HEK293 (cell line): ENCODE measurements around the gene C1QTNF1.

ENCODE experiments used
- CTCF ChIA-PET: fragments of 350-600 bp; formaldehyde crosslinking; extraction: SDS; loops from one replicate; lab custom pipeline; 2021; ENCODE audit warnings: antibody characterized with exemption; lab: Yijun Ruan, JAX
- POLR2A ChIA-PET: fragments of 300-600 bp; formaldehyde crosslinking; extraction: SDS; loops from one replicate; lab custom pipeline; 2020; ENCODE audit warnings: antibody characterized with exemption, inconsistent platforms; lab: Yijun Ruan, JAX
- H3K27ac ChIP-seq: fragments of 200-500 bp; sonication (Bioruptor generic); 2 replicates; pipeline ENCODE4 v1.5.1; 2014; ENCODE audit warnings: low read depth, low read length, control low read depth, inconsistent platforms; ENCODE audit errors: extremely low read depth
- H3K36me3 ChIP-seq, 2 experiments: fragments of 200-500 bp in 1 of 2; sonication (Bioruptor generic) in 1 of 2; 1 replicate in 1 of 2; 2 replicates in 1 of 2; pipeline ENCODE4 v1.5.1; 2014 to 2017; ENCODE audit warnings: inconsistent platforms in 2 of 2, low read length in 2 of 2; ENCODE audit not compliant: control insufficient read depth in 2 of 2, insufficient read depth in 1 of 2
- H3K4me1 ChIP-seq: fragments of 200-500 bp; sonication (Bioruptor generic); 2 replicates; pipeline ENCODE4 v1.5.1; 2014; ENCODE audit warnings: mild to moderate bottlenecking, low read length, inconsistent platforms; ENCODE audit not compliant: control insufficient read depth, insufficient read depth
- H3K4me3 ChIP-seq: 2 replicates; pipeline ENCODE4 v1.5.1; 2011; ENCODE audit warnings: low read depth, mild to moderate bottlenecking, control low read depth, low read length, moderate library complexity
- H3K9me3 ChIP-seq: fragments of 200-500 bp; sonication (Bioruptor generic); 2 replicates; pipeline ENCODE4 v1.5.1; 2014; ENCODE audit warnings: low read depth, low read length, inconsistent platforms; ENCODE audit not compliant: control insufficient read depth, insufficient read depth
- EGR2 ChIP-seq: fragments of 450-650 bp; formaldehyde crosslinking; IDR thresholded peaks from 2 replicates; pipeline ENCODE4 v1.5.1; 2016; ENCODE audit warnings: low read depth, missing biosample characterization, missing genetic modification characterization
- GLIS2 ChIP-seq: fragments of 450-650 bp; formaldehyde crosslinking; IDR thresholded peaks from 2 replicates; pipeline ENCODE4 v1.5.1; 2016; ENCODE audit warnings: missing biosample characterization, missing genetic modification characterization
- KLF1 ChIP-seq: fragments of 450-650 bp; formaldehyde crosslinking; IDR thresholded peaks from 2 replicates; pipeline ENCODE4 v1.5.1; 2016; ENCODE audit warnings: missing biosample characterization, missing genetic modification characterization
- SCRT1 ChIP-seq: fragments of 450-650 bp; formaldehyde crosslinking; IDR thresholded peaks from 2 replicates; pipeline ENCODE4 v1.5.1; 2016; ENCODE audit warnings: missing biosample characterization, missing genetic modification characterization, borderline replicate concordance
- SCRT2 ChIP-seq: fragments of 450-650 bp; formaldehyde crosslinking; IDR thresholded peaks from 2 replicates; pipeline ENCODE4 v1.5.1; 2016; ENCODE audit warnings: missing biosample characterization, missing genetic modification characterization
- ZFHX2 ChIP-seq: fragments of 450-650 bp; formaldehyde crosslinking; conservative IDR thresholded peaks from 2 replicates; pipeline ENCODE4 v1.5.1; 2016; ENCODE audit warnings: missing biosample characterization, missing genetic modification characterization
- ZFP41 ChIP-seq: fragments of 450-650 bp; formaldehyde crosslinking; IDR thresholded peaks from 2 replicates; pipeline ENCODE4 v1.5.1; 2016; ENCODE audit warnings: missing biosample characterization, missing genetic modification characterization, borderline replicate concordance
- ZNF132 ChIP-seq: fragments of 450-650 bp; formaldehyde crosslinking; IDR thresholded peaks from 2 replicates; pipeline ENCODE4 v1.5.1; 2017; ENCODE audit warnings: missing biosample characterization, missing genetic modification characterization, borderline replicate concordance
- ZNF202 ChIP-seq: fragments of 450-650 bp; formaldehyde crosslinking; IDR thresholded peaks from 2 replicates; pipeline ENCODE4 v1.5.1; 2016; ENCODE audit warnings: missing biosample characterization, missing genetic modification characterization, borderline replicate concordance
- ZNF214 ChIP-seq: fragments of 450-650 bp; formaldehyde crosslinking; IDR thresholded peaks from 2 replicates; pipeline ENCODE4 v1.5.1; 2017; ENCODE audit warnings: missing biosample characterization, mild to moderate bottlenecking, missing genetic modification characterization, borderline replicate concordance
- ZNF24 ChIP-seq: fragments of 450-650 bp; formaldehyde crosslinking; IDR thresholded peaks from 2 replicates; pipeline ENCODE4 v1.5.1; 2016; ENCODE audit warnings: missing biosample characterization, missing genetic modification characterization
- ZNF488 ChIP-seq: fragments of 450-650 bp; formaldehyde crosslinking; IDR thresholded peaks from 2 replicates; pipeline ENCODE4 v1.5.1; 2016; ENCODE audit warnings: missing biosample characterization, missing genetic modification characterization
- ZNF529 ChIP-seq: fragments of 450-650 bp; formaldehyde crosslinking; IDR thresholded peaks from 2 replicates; pipeline ENCODE4 v1.5.1; 2017; ENCODE audit warnings: missing genetic modification characterization, missing biosample characterization; ENCODE audit not compliant: insufficient replicate concordance
- ZNF558 ChIP-seq: fragments of 450-650 bp; formaldehyde crosslinking; IDR thresholded peaks from 2 replicates; pipeline ENCODE4 v1.5.1; 2016; ENCODE audit warnings: missing biosample characterization, missing genetic modification characterization
- ZNF585B ChIP-seq: fragments of 450-650 bp; formaldehyde crosslinking; IDR thresholded peaks from 2 replicates; pipeline ENCODE4 v1.5.1; 2016; ENCODE audit warnings: missing biosample characterization, missing genetic modification characterization
- ZNF600 ChIP-seq: fragments of 450-650 bp; formaldehyde crosslinking; IDR thresholded peaks from 2 replicates; pipeline ENCODE4 v1.5.1; 2016; ENCODE audit warnings: missing biosample characterization, missing genetic modification characterization
- ZNF623 ChIP-seq: fragments of 450-650 bp; formaldehyde crosslinking; IDR thresholded peaks from 2 replicates; pipeline ENCODE4 v1.5.1; 2016; ENCODE audit warnings: missing biosample characterization, missing genetic modification characterization
- ZNF660 ChIP-seq: fragments of 450-650 bp; IDR thresholded peaks from 2 replicates; pipeline ENCODE4 v1.5.1; 2018; ENCODE audit warnings: missing biosample characterization, mild to moderate bottlenecking, missing genetic modification characterization
- ZNF664 ChIP-seq: fragments of 450-650 bp; formaldehyde crosslinking; IDR thresholded peaks from 2 replicates; pipeline ENCODE4 v1.5.1; 2016; ENCODE audit warnings: missing biosample characterization, missing genetic modification characterization
- ZNF76 ChIP-seq: fragments of 450-650 bp; formaldehyde crosslinking; IDR thresholded peaks from 2 replicates; pipeline ENCODE4; 2016; ENCODE audit warnings: low read depth, missing biosample characterization, missing genetic modification characterization, borderline replicate concordance
- ZXDB ChIP-seq: fragments of 450-650 bp; formaldehyde crosslinking; IDR thresholded peaks from 2 replicates; pipeline ENCODE4 v1.5.1; 2016; ENCODE audit warnings: missing biosample characterization, missing genetic modification characterization
- TF ChIP-seq, protein P1 (sequence below): fragments of 450-650 bp; formaldehyde crosslinking; IDR thresholded peaks from 2 replicates; pipeline ENCODE4 v1.5.1; 2016; ENCODE audit warnings: missing biosample characterization, missing genetic modification characterization
- TF ChIP-seq, protein P2 (sequence below): fragments of 450-650 bp; formaldehyde crosslinking; IDR thresholded peaks from 2 replicates; pipeline ENCODE4 v1.5.1; 2016; ENCODE audit warnings: missing biosample characterization, missing genetic modification characterization, borderline replicate concordance

C1QTNF1 gene

GRCh38 chr17:79095345-79096055 is 71.5 kb downstream of the C1QTNF1 start:
- POLR2A ChIA-PET, result interaction anchor here (2.3 kb wide), 1 partner anchor 21 kb away, joined by 8 read pairs; the partner anchor contains the start of gene ENGASE
- CTCF ChIA-PET, result interaction anchor here (0.5 to 15.1 kb wide), 4 partner anchors 8 to 298 kb away, joined by 3 to 346 read pairs (median 8); no protein-coding TSS in a partner anchor
- no peak overlapping the region for H3K4me3 ChIP-seq
- no peaks in the 10 kb centered on the region for H3K9me3 ChIP-seq
- no peak overlapping the region for H3K27ac ChIP-seq
- peak; percentile 75 for TF ChIP-seq ZNF24 (tag by site-specific recombination)
- TF ChIP-seq, protein P1, sequence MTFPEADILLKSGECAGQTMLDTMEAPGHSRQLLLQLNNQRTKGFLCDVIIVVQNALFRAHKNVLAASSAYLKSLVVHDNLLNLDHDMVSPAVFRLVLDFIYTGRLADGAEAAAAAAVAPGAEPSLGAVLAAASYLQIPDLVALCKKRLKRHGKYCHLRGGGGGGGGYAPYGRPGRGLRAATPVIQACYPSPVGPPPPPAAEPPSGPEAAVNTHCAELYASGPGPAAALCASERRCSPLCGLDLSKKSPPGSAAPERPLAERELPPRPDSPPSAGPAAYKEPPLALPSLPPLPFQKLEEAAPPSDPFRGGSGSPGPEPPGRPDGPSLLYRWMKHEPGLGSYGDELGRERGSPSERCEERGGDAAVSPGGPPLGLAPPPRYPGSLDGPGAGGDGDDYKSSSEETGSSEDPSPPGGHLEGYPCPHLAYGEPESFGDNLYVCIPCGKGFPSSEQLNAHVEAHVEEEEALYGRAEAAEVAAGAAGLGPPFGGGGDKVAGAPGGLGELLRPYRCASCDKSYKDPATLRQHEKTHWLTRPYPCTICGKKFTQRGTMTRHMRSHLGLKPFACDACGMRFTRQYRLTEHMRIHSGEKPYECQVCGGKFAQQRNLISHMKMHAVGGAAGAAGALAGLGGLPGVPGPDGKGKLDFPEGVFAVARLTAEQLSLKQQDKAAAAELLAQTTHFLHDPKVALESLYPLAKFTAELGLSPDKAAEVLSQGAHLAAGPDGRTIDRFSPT (tag by site-specific recombination), result no peak
- 0 out of 2 replicates have a peak, but pooled peaks have one; percentile 48 for TF ChIP-seq ZNF600 (tag by site-specific recombination)
- peak; percentile 59 for TF ChIP-seq EGR2
- TF ChIP-seq ZFHX2, result peak; percentile 45; the same call in 1 of the 2 replicates
- peak; percentile 24; the same call in 1 of the 2 replicates for TF ChIP-seq GLIS2 (tag by site-specific recombination)
- TF ChIP-seq ZNF76 (tag by site-specific recombination), result no peak
- peak; percentile 71; the same call in 1 of the 2 replicates for TF ChIP-seq SCRT1 (tag by site-specific recombination)
- TF ChIP-seq KLF1 (tag by site-specific recombination), result 0 out of 2 replicates have a peak, but pooled peaks have one; percentile 32
- TF ChIP-seq SCRT2 (tag by site-specific recombination), result peak; percentile 91
- no peaks in the 10 kb centered on the region for H3K4me1 ChIP-seq
- no peaks in the 10 kb centered on the region for H3K36me3 ChIP-seq

DNA sequence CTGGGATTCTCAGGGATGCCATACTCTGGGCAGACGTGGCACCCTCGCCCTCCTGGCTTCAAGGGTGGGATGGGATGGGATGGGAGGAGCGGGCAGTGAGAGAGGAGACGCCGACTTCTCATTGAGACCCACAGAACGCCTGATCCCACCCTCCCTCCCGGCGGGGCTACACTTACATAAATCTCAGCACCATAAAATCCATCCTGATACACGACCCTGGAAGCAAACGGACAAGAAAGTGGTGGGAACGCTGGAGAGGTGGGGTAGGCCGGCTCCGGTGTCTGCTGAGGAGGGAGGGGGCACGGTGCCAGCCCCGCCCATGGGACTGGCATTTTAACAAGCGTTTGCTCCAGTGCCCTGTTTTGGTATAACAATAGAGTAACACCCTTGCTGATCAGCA is 72.5 kb downstream of the C1QTNF1 start:
- Histone ChIP-seq H3K27ac (no peak overlapping the region), H3K4me3 (no peak overlapping the region), H3K36me3 (no peaks in the 10 kb centered on the region), H3K4me1 (no peaks in the 10 kb centered on the region), H3K9me3 (no peaks in the 10 kb centered on the region)
- TF ChIP-seq ZNF529 (tag by site-specific recombination) (no peak), ZNF132 (tag by site-specific recombination) (no peak), ZNF664 (no peak), ZNF202 (no peak)
- ChIA-PET POLR2A (no interaction called here), CTCF (interaction anchor here (0.6 to 2.3 kb wide), 2 partner anchors 8 to 14 kb away, joined by 4 to 13 read pairs; no protein-coding TSS in a partner anchor)

DNA sequence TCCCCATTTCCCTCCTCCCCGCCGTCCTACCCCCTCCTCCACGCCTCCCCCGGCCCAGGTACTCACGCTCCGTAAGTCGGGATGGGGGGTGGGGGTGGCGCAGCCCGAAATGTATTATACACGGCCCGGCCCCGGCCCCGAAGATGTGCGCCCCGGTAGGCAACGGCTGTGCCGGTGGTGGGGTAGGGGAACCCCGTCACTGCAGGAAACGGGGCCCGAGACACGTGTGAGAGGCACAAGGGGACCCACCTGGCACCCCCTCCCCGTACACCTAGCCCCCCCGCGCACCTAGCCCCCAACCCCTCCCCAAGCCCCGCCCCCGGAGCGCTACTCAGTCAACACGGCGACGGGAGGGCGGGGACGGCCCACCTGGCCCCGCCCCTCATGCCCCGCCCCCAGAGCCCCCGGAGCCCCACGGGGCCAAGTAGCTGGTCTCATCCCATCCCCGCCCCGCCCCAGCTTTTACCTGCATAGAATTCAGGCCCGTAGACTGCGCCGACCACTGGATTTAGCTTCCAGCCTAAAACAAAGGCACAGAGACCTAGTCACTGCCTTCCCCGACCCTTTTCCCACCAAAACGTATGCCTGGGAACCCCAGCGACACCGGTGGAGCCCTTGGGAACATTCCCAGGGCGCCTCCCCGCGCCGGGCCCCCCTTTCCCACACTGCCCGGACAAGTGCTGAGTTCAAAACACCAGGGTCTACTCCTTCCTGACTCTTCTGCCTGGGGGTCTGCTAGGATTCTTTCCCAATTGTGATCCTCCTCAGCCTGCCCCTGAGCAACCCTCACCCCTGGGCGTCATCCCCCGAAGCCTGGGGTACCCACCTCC is 73.5 kb downstream of the C1QTNF1 start:
- H3K4me1 ChIP-seq, result no peaks in the 10 kb centered on the region
- POLR2A ChIA-PET, result interaction anchor here (0.6 kb wide), 1 partner anchor 93 kb away, joined by 8 read pairs; no protein-coding TSS in a partner anchor
- no peak overlapping the region for H3K4me3 ChIP-seq
- H3K27ac ChIP-seq, result no peak overlapping the region
- CTCF ChIA-PET, result interaction anchor here (1.0 to 2.3 kb wide), 3 partner anchors 9 to 294 kb away, joined by 3 to 13 read pairs (median 3); no protein-coding TSS in a partner anchor
- no peaks in the 10 kb centered on the region for H3K36me3 ChIP-seq
- H3K9me3 ChIP-seq, result no peaks in the 10 kb centered on the region
- TF ChIP-seq ZNF623 (tag by site-specific recombination) (no peak), ZFP41 (tag by site-specific recombination) (no peak), ZXDB (tag by site-specific recombination) (no peak), ZNF214 (tag by site-specific recombination) (no peak), ZNF585B (tag by site-specific recombination) (no peak), ZNF488 (no peak), ZFHX2 (no peak), ZNF558 (tag by site-specific recombination) (no peak), ZNF660 (no peak)
- TF ChIP-seq, protein P2, sequence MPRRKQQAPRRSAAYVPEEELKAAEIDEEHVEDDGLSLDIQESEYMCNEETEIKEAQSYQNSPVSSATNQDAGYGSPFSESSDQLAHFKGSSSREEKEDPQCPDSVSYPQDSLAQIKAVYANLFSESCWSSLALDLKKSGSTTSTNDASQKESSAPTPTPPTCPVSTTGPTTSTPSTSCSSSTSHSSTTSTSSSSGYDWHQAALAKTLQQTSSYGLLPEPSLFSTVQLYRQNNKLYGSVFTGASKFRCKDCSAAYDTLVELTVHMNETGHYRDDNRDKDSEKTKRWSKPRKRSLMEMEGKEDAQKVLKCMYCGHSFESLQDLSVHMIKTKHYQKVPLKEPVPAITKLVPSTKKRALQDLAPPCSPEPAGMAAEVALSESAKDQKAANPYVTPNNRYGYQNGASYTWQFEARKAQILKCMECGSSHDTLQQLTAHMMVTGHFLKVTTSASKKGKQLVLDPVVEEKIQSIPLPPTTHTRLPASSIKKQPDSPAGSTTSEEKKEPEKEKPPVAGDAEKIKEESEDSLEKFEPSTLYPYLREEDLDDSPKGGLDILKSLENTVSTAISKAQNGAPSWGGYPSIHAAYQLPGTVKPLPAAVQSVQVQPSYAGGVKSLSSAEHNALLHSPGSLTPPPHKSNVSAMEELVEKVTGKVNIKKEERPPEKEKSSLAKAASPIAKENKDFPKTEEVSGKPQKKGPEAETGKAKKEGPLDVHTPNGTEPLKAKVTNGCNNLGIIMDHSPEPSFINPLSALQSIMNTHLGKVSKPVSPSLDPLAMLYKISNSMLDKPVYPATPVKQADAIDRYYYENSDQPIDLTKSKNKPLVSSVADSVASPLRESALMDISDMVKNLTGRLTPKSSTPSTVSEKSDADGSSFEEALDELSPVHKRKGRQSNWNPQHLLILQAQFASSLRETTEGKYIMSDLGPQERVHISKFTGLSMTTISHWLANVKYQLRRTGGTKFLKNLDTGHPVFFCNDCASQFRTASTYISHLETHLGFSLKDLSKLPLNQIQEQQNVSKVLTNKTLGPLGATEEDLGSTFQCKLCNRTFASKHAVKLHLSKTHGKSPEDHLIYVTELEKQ (tag by site-specific recombination), result no peak
